GM19025 (cell line): ENCODE data around the gene MAPT.
"Not testable (repeated sequence)": the region's sequence is repeated elsewhere in the genome, so short reads cannot be mapped to it uniquely, and the experiment has no call there.

Experiments used
- ATAC-seq: cut with Tn5 transposase; IDR thresholded peaks from one replicate; pipeline ENCODE4 v1.9.1; 2021; ENCODE audit warnings: mild to moderate bottlenecking, low read depth, moderate library complexity; ENCODE audit not compliant: unreplicated experiment

The MAPT gene

GRCh38 chr17:45895969-45896785, 1.8 kb downstream of the MAPT start:
- ATAC-seq: no peak

- no peak for ATAC-seq
Measured at GRCh38 chr17:45896803-45897693, 2.7 kb downstream of the MAPT start.

- ATAC-seq: no peak
Measured at GRCh38 chr17:45900136-45900535, 5.8 kb downstream of the MAPT start.

- no peak for ATAC-seq
Measured at GRCh38 chr17:45900723-45901415, 6.5 kb downstream of the MAPT start.

GRCh38 chr17:45902892-45903346, 8.6 kb downstream of the MAPT start:
- ATAC-seq: no peak

- ATAC-seq: no peak
Measured at GRCh38 chr17:45904866-45905265, 10.5 kb downstream of the MAPT start.

GRCh38 chr17:45905814-45906213, 11.5 kb downstream of the MAPT start:
- no peak for ATAC-seq

GRCh38 chr17:45906237-45906636, 11.9 kb downstream of the MAPT start:
- ATAC-seq: no peak

- ATAC-seq: no peak
Measured at GRCh38 chr17:45906927-45907622, 12.7 kb downstream of the MAPT start.

- ATAC-seq: no peak
Measured at GRCh38 chr17:45907750-45908395, 13.5 kb downstream of the MAPT start.

- ATAC-seq: no peak
Measured at GRCh38 chr17:45908460-45908859, 14.1 kb downstream of the MAPT start.

GRCh38 chr17:45908935-45909334, 14.6 kb downstream of the MAPT start:
- no peak for ATAC-seq

- ATAC-seq: no peak
Measured at GRCh38 chr17:45910667-45911066, 16.3 kb downstream of the MAPT start.

GRCh38 chr17:45912319-45912718, 18.0 kb downstream of the MAPT start:
- ATAC-seq: no peak

- ATAC-seq: not testable (repeated sequence)
Measured at GRCh38 chr17:45913030-45913429, 18.7 kb downstream of the MAPT start.

- no peak for ATAC-seq
Measured at GRCh38 chr17:45914047-45914717, 19.8 kb downstream of the MAPT start.

- no peak for ATAC-seq
Measured at GRCh38 chr17:45915263-45915662, 20.9 kb downstream of the MAPT start.

GRCh38 chr17:45917081-45917480, 22.7 kb downstream of the MAPT start:
- ATAC-seq: no peak

- ATAC-seq: no peak
Measured at GRCh38 chr17:45918241-45918745, 23.9 kb downstream of the MAPT start.
